OCI-LY1 (cell line): ENCODE results near the gene WDR31.

Source experiments
- H2AFZ ChIP-seq: fragments of 200-600 bp; sonication (generic), shearing (Covaris generic); 2 replicates; pipeline ENCODE4 v1.6.0; 2014; ENCODE audit warnings: antibody characterized with exemption, mild to moderate bottlenecking, low read length
- H3F3A ChIP-seq: fragments of 200-600 bp; sonication (generic), shearing (Covaris generic); 2 replicates; pipeline ENCODE4 v1.6.0; 2014; ENCODE audit warnings: mild to moderate bottlenecking, antibody characterized with exemption, low read length, moderate library complexity; ENCODE audit not compliant: insufficient read depth
- H3K27ac ChIP-seq: fragments of 200-600 bp; sonication (generic); 2 replicates; pipeline ENCODE4 v1.5.1; 2014; ENCODE audit warnings: low read length, mixed run types, mild to moderate bottlenecking, low read depth; ENCODE audit not compliant: poor library complexity, severe bottlenecking
- H3K27me3 ChIP-seq: fragments of 200-600 bp; sonication (generic); 2 replicates; pipeline ENCODE4 v1.6.0; 2014; ENCODE audit warnings: antibody characterized with exemption, mild to moderate bottlenecking, low read length, moderate library complexity; ENCODE audit not compliant: insufficient read depth
- H3K36me3 ChIP-seq: fragments of 200-600 bp; sonication (generic); 2 replicates; pipeline ENCODE4 v1.6.1; 2014; ENCODE audit warnings: mild to moderate bottlenecking, antibody characterized with exemption, low read length, moderate library complexity, mixed read lengths; ENCODE audit not compliant: insufficient read depth
- H3K4me1 ChIP-seq: fragments of 200-600 bp; sonication (generic); 2 replicates; pipeline ENCODE4 v1.5.1; 2014; ENCODE audit warnings: mild to moderate bottlenecking, low read length, moderate library complexity; ENCODE audit not compliant: insufficient read depth, severe bottlenecking
- H3K4me2 ChIP-seq: fragments of 200-600 bp; sonication (generic), shearing (Covaris generic); 2 replicates; pipeline ENCODE4 v1.6.1; 2014; ENCODE audit warnings: low read length
- H3K4me3 ChIP-seq: fragments of 200-600 bp; sonication (generic); 2 replicates; pipeline ENCODE4 v1.5.1; 2014; ENCODE audit warnings: low read length, low read depth, mild to moderate bottlenecking, mixed read lengths; ENCODE audit not compliant: poor library complexity, severe bottlenecking
- H3K79me2 ChIP-seq: fragments of 200-600 bp; shearing (Covaris generic); 2 replicates; pipeline ENCODE4 v1.6.1; 2016; ENCODE audit warnings: mixed run types, low read length, mixed read lengths; ENCODE audit not compliant: insufficient read depth
- H3K9ac ChIP-seq: fragments of 200-600 bp; sonication (generic), shearing (Covaris generic); 2 replicates; pipeline ENCODE4 v1.6.1; 2014; ENCODE audit warnings: mild to moderate bottlenecking, low read length, mixed read lengths
- H3K9me2 ChIP-seq: fragments of 200-600 bp; sonication (generic), shearing (Covaris generic); 2 replicates; pipeline ENCODE4 v1.6.1; 2014; ENCODE audit warnings: low read depth, mild to moderate bottlenecking, low read length, mixed read lengths
- H3K9me3 ChIP-seq: fragments of 200-600 bp; shearing (Covaris generic); 2 replicates; pipeline ENCODE4 v1.6.1; 2014; ENCODE audit warnings: low read length, mixed read lengths
- H4K20me1 ChIP-seq: fragments of 200-600 bp; sonication (generic), shearing (Covaris generic); 2 replicates; pipeline ENCODE4 v1.6.0; 2016; ENCODE audit warnings: mild to moderate bottlenecking, low read length; ENCODE audit not compliant: insufficient read depth
- EZH2 ChIP-seq: fragments of 200-600 bp; sonication (generic), shearing (Covaris generic); IDR thresholded peaks from 2 replicates; pipeline ENCODE4 v1.8.0; 2017; ENCODE audit warnings: borderline replicate concordance, mixed run types, mild to moderate bottlenecking, antibody characterized with exemption, low read length, moderate library complexity, mixed read lengths
- TF ChIP-seq, protein P1 (sequence below): fragments of 200-600 bp; sonication (generic), shearing (Covaris generic); IDR thresholded peaks from 2 replicates; pipeline ENCODE4 v1.5.1; 2017; ENCODE audit warnings: mild to moderate bottlenecking, antibody characterized with exemption, low read length, moderate library complexity, mixed read lengths

Gene WDR31

DNA sequence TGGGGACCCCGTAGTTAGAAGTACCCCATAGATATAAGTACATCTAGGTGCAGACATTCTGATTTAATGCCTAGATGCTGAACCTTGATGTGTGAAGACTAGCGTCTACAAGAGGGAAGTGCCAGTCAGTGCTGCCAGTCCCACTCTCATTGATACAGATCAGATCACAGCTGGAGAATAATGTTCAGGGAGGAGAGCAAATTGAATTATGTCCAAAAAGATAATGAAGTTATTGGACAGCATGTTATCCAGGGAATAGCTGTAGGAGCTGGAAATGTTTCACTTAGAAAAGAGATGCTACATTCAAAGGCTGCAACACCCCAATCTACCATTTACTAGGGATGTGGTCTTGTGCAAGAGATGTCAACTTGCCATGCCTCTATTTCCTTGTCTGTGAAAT lies 21.0 kb downstream of the WDR31 start:
- Histone ChIP-seq H3K9me3 (no peaks in the 10 kb centered on the region), H3K79me2 (no peaks in the 10 kb centered on the region), H3F3A (no peaks in the 10 kb centered on the region), H4K20me1 (no peaks in the 10 kb centered on the region), H3K27ac (no peak overlapping the region), H3K4me3 (no peak overlapping the region), H3K4me1 (no peaks in the 10 kb centered on the region), H3K27me3 (peaks cover 4% of the 10 kb centered on the region; the same call in 1 of the 2 replicates), H3K9ac (no peak overlapping the region), H3K9me2 (no peaks in the 10 kb centered on the region), H2AFZ (no peak overlapping the region), H3K36me3 (no peaks in the 10 kb centered on the region), H3K4me2 (no peak overlapping the region)
- TF ChIP-seq, protein P1, sequence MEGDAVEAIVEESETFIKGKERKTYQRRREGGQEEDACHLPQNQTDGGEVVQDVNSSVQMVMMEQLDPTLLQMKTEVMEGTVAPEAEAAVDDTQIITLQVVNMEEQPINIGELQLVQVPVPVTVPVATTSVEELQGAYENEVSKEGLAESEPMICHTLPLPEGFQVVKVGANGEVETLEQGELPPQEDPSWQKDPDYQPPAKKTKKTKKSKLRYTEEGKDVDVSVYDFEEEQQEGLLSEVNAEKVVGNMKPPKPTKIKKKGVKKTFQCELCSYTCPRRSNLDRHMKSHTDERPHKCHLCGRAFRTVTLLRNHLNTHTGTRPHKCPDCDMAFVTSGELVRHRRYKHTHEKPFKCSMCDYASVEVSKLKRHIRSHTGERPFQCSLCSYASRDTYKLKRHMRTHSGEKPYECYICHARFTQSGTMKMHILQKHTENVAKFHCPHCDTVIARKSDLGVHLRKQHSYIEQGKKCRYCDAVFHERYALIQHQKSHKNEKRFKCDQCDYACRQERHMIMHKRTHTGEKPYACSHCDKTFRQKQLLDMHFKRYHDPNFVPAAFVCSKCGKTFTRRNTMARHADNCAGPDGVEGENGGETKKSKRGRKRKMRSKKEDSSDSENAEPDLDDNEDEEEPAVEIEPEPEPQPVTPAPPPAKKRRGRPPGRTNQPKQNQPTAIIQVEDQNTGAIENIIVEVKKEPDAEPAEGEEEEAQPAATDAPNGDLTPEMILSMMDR = no peak
- no peak for TF ChIP-seq EZH2

DNA sequence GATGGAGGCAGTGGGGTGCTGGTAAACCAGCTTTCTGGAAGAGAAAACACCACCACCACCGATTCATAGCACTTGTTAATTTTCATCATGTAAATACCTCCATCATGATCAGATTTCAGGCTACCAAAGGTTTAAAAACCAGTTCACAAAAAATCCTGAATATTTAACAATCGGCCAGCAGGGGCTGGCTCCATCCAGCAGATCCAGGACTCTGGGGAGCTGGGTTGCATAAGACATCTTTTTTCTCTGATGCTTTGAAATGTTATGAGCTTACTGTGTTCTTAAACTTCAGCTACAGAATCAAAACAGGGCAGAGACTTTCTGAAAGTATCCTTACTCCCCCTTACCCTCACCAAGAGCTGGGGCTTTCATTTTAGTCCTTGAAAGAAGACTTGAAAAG lies 22.3 kb downstream of the WDR31 start:
- Histone ChIP-seq H3K4me2 (no peak overlapping the region), H3K9ac (no peak overlapping the region), H3F3A (no peaks in the 10 kb centered on the region; the same call in 1 of the 2 replicates), H3K27me3 (peaks cover 4% of the 10 kb centered on the region; the same call in 1 of the 2 replicates), H4K20me1 (no peaks in the 10 kb centered on the region), H3K4me1 (no peaks in the 10 kb centered on the region), H3K36me3 (no peaks in the 10 kb centered on the region), H3K9me3 (no peaks in the 10 kb centered on the region), H3K79me2 (no peaks in the 10 kb centered on the region), H3K9me2 (no peaks in the 10 kb centered on the region), H3K4me3 (no peak overlapping the region), H2AFZ (no peak overlapping the region), H3K27ac (no peak overlapping the region)
- TF ChIP-seq EZH2 = no peak
- TF ChIP-seq, protein P1 = peak; percentile 15; the same call in 1 of the 2 replicates

DNA sequence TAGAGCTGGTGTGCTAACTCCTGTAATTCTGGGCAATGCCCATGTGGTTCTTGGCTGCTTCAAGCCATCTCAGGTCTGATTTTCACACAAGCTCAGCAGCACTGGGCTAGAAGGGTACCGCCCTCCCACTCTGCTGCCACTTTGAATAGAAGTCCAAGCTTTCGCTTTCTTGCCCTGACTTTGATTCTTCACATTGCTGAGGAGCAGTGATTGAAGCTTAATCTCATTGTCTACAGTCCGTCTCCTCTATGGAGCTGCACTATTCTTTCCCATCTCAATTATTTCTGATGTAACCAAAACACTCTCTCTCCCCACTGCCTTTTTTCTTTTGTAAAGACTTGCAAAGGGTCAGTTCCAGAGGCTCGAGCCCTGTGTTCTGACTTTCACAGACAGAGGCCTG lies 24.0 kb downstream of the WDR31 start:
- H3K9me3 ChIP-seq = no peaks in the 10 kb centered on the region
- no peaks in the 10 kb centered on the region; the same call in 1 of the 2 replicates for H3F3A ChIP-seq
- H2AFZ ChIP-seq = no peak overlapping the region
- no peak overlapping the region for H3K4me2 ChIP-seq
- H3K36me3 ChIP-seq = no peaks in the 10 kb centered on the region
- peaks cover 4% of the 10 kb centered on the region; the same call in 1 of the 2 replicates for H3K27me3 ChIP-seq
- no peaks in the 10 kb centered on the region for H3K9me2 ChIP-seq
- H4K20me1 ChIP-seq = no peaks in the 10 kb centered on the region
- no peak overlapping the region for H3K9ac ChIP-seq
- H3K4me1 ChIP-seq = no peaks in the 10 kb centered on the region
- no peak overlapping the region for H3K4me3 ChIP-seq
- no peak for TF ChIP-seq EZH2
- TF ChIP-seq, protein P1 = no peak
- H3K79me2 ChIP-seq = no peaks in the 10 kb centered on the region
- H3K27ac ChIP-seq = no peak overlapping the region
